NCI-H774 (cell line): ENCODE data around the gene TMEM97.

Experiments used
- DNase-seq: peaks from one replicate; lab custom pipeline; 2025; lab: John Stamatoyannopoulos, UW

Gene TMEM97

DNA sequence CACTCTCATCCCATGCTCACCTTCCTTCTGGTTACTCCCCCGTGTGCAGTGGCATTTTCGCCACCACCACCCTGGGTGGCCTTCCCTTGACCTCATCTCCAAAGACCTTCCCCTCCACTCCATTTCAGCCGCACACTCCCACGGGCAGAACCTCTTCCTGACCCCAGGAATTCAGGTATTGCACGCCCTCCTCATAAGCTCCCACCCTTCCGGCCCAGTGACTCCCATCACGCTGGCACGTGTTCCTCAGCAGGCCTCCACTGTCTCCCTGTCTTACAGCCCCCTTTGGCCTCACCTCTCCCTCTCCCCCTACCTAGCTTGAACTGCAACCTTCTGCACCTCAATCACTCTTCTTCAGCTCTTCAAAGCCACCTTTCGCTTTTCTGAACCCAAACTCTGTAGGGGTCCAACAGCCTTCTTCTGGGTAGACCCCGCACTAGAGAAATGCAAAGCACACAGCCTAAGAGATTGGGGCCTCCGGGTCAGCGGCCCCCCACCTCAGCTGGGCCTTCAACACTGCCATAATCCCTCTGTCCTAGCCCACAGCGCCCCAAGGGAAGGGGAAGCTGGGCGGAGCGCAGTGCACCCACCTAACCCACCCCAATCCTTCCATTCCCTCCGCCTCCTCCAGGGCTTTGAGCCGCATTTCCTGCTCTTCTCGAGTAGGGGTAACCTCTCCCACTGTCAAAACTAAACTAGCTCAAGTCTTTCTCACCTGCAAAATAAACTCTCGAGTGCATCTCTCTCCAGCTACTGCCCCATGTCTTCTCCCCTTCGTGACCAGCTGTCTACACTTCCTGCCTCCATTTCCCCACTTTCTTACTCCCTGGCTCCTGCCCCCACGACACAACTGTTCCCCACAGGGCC, 1.7 kb upstream of the TMEM97 start:
- DNase-seq = no peak

DNA sequence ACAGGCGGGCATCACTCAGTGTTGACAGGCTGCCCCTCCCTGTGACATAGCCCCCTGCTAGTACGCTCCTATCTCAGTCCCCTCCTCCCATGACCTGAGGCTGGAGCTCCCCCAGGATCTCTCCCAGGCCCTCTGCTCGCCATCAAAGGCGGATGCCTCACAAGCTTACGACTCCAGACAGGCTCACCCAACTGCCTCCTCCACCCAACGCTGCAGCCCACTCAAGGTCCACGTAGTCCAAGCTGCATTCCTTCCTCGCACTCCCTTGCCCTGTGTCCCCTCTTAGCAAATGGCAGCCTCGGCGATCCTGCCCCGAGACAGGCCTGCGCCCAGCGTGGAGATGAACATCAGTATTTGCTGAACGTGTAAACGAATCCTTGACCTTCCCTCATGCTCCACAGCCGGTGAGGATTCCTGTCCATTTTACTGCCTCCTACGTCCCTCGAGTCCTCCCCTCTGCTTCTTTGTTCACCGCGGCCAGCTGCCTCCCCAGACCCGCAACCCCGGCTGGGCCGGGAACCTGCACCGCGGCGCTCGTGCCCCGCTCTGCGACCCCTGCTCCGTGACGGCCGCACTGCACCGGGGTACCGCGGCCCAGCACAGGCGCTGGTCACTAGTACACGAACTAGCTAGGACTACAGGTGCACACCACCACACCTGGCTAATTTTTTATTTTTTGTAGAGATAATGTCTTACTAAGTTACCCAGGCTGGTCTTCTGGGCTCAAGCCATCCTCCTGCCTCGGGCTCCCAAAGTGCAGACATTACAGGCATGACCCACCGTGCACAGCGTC, 838 bp upstream of the TMEM97 start:
- DNase-seq = no peak

DNA sequence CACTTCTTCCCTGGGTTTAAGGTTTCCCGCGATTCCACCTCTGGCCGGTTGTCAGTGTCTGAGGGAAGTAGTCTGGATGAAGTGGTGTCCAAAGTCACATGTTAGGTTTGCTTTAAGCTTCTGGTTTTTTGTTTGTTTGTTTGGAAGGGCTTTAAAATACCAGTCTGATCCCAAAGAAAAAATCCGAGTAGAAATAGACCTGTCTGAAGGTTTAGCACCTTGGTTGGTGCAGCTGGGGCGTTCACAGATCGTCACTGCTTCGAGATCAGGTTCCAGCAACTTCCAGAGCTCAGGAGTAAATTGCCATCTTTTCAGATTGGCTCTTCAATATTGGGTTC, 567 bp downstream of the TMEM97 start:
- no peak for DNase-seq

DNA sequence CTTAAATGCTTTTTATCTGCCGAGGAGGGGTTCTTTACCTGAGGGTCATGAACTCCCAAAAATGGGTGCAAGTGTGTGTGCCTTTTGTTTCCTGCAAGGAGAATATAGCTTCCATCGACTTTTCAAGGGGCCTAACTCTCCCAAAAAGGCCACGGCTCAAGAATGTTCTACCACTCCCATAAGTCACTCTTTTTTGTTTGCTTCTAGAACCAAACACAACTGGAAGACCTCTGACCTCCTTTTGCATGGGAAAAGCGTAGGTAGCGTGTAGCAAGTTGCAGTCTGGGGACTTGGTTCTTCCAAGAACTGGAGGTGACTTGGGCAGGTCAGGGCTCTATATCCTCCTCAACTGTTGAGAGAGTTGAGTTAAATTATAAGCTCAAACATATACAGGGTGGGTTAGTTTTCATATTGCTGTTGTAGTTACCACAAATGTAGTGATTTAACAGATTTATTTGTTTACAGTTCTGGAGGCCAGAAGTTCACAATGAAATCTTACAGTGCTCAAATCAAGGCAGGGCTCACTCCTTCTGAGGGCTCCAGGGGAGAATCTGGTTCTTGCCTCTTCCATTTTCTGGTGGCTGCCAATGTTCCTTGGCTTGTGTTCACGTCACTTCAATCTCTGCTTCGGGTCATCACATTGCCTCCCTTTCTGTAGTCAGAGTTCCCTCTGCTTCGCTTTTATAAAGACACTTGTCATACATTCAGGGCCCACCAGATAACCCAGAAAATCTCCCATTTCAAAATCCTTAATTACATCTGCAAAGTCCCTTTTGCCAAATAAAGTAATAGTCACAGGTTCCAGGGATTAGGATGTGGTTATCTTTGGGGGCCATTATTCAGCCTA, 1.4 kb downstream of the TMEM97 start:
- DNase-seq = no peak

DNA sequence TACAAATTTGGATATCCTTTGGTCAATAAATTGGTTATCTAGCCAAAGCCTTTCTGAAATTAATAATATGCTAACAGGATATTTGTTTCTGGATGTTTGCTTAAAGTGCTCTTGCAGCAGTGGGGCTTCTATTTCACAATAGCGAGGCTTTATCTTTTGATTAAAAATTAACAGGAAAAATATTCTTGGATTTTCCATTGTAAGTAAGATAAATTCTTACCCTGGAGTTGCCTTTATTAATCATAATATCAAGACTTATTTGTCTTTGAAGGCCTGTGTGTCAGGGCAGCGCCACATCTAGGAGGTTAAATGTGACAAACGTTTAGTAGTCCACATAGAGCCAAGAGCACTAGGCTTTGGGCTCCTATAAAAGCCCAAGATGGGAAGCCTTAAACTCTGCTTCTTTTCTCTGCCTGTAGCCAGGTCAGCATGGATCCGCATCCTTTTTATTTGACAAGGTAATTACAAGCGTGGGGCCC, 5.3 kb downstream of the TMEM97 start:
- no peak for DNase-seq

DNA sequence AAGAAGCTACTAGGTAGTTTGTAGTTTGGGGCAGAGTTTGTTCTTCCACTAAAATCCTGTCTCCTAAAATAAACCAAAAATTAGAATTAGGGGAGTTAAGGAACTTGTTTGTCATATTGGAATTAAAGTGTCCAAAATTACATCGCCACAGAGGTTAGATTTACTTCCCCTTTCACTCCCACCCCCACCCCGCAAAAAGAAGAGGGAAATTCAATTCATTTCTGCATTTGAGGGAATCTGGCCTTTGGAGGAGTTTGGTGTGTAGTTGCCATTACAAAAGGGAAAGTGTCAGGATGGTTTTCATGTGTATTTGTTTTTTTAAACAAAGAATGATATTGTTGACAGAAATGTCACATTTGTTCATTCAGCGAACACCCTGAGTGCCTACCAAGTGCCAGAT, 5.8 kb downstream of the TMEM97 start:
- no peak for DNase-seq

DNA sequence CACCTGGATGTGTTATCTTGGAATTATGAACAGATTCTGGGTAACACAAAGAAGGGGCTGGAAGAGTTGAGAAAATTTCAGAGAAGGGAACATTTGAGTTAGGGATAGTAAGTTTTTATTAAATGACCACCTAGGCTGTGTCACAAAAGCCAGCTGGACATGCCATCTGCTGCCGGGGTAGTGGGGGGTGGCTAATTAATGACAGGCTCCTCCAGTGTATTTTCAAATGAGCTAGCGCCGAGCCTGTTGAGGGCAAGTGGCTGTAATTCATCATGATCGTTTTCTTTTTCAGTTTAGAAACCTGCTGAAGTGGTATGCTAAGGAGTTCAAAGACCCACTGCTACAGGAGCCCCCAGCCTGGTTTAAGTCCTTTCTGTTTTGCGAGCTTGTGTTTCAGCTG, 6.2 kb downstream of the TMEM97 start:
- peak; percentile 22 for DNase-seq

GRCh38 chr17:28326114-28326513, 7.1 kb downstream of the TMEM97 start:
- no peak for DNase-seq

- no peak for DNase-seq
Observed at GRCh38 chr17:28327031-28327607, 8.1 kb downstream of the TMEM97 start.

GRCh38 chr17:28327709-28328108, 8.7 kb downstream of the TMEM97 start:
- no peak for DNase-seq

DNA sequence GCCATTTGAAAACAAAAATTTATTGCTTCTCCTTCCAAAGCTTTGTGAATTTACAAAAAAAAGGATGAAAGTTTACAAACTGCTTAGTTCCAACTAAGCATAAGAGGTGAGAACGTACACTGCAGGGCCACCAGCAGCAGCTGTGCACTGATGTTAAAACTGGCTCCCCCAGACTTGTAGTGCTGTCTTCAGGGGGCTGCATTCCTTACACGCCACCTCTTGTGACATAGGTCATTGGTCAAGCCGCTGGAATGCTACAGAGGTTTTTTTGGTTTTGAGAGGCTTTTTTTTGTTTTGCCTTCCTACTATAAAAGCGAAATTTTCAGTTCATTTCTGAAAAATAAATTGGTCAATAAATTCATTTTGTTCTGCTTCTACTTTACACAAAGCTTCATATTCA, 9.3 kb downstream of the TMEM97 start:
- no peak for DNase-seq

GRCh38 chr17:28330671-28331070, 11.7 kb downstream of the TMEM97 start:
- no peak for DNase-seq

- no peak for DNase-seq
Observed at GRCh38 chr17:28331891-28332420, 13.0 kb downstream of the TMEM97 start.

DNA sequence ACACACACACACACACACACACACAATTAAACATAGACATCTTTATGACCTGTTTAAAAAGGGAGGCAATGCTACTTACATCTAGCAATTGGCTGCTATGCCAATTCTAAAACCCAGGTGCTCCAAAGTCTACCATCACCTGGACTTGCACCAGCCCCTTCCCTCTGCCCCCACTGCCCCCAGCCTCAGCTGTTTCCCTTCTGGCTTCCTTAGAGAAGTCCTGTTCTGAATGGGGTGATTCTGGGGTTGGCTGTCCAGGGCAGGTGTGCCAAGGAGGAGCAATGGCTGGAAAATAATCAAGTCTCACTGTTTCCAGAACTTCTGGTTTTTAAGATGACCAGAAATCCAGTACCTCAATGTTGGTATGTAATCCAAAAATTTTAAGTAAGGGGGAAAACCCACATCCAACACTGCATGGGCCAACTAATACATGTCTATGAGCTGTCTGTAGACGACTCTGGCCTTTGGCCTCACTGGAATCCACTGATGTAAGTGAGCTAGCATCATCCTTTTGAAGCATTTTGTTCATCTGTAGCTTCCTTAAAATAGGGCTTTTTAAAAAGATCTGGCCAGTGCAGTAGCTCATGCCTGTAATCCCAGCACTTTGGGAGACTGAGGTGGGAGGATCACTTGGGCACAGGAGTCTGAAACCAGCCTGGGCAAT, 14.2 kb downstream of the TMEM97 start:
- DNase-seq = no peak

GRCh38 chr17:28334171-28334570, 15.2 kb downstream of the TMEM97 start:
- DNase-seq = no peak

DNA sequence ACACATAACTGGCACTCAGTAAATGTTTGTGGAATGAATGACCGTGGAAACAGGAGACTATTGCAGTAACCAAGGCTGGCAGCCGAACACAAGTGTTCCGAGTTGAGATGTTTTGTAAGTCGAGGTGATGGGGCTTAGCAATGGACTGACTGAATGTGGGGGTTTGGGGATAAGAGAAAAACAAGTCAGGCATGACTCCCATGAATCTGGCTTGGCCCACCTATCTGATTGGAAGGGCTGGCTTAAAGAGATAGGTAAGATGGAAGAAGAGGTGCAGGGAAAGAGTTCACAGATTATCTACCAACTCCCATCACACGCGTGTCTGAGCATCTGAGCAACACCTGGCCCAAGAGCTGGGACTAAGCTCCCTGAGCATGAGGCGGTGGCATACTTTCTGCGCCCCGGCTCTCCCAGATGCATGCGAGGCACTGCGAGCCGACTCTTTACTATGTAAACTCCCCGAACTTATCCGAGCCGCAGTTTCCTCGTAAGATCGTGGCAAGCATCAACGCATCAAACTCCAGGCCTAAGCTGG, 15.7 kb downstream of the TMEM97 start:
- DNase-seq = no peak

DNA sequence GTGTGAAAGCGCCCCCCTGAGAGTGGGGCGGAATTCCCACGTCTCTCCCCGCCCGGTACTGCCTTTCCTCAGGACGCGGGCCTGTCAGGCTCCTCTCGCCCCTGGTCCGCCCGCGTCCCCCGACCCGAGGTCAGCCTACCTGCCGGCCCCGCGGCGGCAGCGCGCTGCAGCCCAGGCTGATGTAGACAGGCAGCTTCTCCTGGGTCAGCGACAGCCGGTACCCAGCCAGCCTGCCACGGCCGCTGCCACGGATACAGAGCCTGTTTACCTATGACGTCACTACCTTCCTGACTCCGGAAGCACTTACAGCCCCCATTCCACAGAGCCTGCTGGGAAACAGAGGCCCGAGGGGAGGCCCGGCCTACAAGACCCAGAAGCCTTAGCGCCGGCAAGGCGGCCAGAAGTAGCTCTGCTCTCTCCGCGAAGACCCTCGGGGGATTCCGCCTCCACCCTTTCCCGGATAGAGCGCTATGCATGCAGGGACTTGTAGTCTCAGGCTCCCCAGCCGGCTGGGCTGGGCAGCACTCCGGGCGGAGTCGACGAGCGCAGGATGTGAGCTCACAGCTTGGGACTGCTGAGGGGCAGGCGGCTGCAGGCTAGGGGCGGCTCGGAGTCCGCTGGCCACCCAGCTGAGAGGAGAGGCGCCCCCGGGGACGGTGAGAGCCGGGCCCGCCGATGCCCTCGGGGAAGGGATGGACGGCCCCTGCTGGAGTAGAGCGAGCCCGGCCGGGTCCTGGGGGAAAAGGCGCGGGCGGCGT, 16.4 kb downstream of the TMEM97 start, which contains the start of the genes IFT20 and TNFAIP1:
Gene IFT20, minus strand, starts transcription at position 272 of the 758 bp plus-strand sequence. CDS start 3,487 bp downstream, outside the sequence.
Gene TNFAIP1, plus strand, starts transcription at position 561 of the 758 bp plus-strand sequence. CDS start 3,761 bp downstream, outside the sequence.
- DNase-seq = peak; percentile 100

DNA sequence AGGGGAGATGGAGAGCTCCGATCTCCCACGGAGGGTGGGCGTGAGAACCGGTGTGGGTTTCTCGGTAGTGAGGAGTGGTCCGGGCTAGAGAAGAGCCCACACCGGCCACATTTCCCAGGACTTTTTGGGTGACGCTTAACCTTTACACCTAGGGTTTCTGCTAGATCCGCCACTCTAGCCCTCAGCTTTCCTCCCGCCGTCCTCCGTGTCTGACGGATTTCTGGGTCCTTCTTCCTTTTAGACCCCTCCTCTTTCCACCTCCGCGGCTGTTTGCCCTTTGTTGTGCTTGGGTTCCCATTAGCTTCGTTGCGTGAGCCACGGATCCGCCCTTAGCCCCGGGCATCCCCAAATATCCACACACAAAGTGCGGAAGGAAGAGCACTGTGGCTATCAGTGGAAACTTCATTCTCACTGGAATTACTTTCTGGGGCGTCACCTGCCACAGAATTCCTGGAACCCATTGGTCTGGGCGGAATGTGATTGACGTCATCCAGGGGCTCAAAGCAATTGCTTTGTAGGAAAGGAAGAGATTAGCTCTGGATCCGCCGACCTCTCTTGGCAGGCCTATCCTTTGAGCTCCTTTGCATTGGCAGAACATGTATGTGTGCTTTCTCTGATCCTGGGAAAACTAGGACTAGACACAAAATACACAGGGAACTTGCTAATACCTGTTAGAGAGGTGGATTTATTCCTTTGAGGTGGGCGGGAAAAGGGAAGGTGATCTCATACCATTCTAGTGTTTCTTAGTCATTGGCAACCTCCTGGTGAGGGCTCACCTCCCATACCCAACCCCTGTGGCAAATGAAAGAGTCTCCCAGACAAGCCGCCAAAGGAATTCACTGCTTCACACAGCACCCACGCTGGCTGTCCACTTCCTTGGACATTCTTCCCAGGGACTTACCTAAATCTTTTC, 17.2 kb downstream of the TMEM97 start:
- peak; percentile 55 for DNase-seq
